Measurements from ENCODE around the gene PCP4.
A peak's percentile ranks its signal among the peaks of the same experiment; 100 is the strongest.

Gene PCP4

DNA sequence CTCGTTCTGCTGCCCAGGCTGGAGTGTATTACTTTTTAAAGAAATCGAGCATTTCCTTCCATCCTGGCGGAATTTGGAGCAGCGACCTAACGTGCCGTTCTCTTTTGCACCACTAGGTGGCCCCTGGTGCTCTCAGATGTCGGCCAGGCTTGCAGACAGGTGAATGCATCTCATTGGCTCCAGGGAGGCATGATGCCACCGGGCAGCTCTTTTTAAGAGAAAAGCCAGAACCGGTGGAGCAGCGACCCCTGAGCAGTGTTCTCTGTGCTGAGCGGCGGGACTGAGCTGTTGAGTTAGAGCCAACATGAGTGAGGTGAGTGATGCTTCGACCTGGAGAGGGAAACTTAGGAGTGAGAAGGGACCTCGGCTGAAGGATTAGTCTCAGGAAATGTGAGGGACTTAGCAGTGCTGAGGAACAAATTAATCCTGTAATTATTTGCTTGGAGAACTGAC lies at the start of gene PCP4:
TSS of gene PCP4 (plus strand) at position 241 of the 453 bp plus-strand sequence. CDS start at position 305, 64 bp downstream.
- peak; percentile 96 for DNase-seq

- no peak for DNase-seq
Measured at GRCh38 chr21:39818557-39818956, 48.7 kb upstream of the PCP4 start.

- DNase-seq: no peak
Measured at GRCh38 chr21:39822042-39822441, 45.2 kb upstream of the PCP4 start.

- no peak for DNase-seq
Measured at GRCh38 chr21:39825250-39825649, 42.0 kb upstream of the PCP4 start.

- no peak for DNase-seq
Measured at GRCh38 chr21:39834543-39834942, 32.7 kb upstream of the PCP4 start.

- no peak for DNase-seq
Measured at GRCh38 chr21:39837861-39838359, 29.3 kb upstream of the PCP4 start.

DNA sequence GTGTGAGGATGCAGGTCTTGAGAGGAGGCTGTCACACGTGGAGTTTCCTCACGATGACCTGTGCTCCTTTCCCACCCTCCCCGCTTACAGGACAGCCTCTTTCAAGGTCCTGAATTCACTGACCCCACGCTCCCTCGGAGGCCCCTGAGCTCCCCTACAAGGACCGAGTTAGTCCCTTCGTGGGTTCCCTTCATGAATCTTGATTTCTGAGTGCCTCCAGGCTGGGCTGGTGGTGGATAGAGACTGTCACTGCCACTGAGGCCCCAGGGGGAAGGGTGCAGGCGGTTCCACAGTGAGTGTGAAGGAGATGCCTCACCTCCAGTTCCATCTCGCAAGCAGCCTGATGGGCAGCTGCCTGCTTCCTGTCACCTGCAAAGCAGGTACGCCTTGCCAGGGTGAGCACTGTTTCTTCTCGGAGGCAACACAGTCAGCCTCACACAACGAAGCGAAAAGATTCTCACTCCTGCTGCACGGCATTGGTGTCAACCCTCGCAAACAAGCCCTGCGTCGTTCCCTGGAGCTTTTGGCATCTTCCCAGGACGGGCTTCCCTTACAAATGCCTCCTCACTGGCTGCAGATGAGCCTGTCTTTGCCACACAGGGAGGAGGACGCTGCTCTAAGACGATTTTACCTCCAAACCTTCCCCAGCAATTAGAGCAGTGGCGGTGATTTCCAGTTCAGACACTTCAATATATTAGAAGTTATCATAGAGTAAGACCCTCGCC lies 26.7 kb upstream of the PCP4 start:
- no peak for DNase-seq

DNA sequence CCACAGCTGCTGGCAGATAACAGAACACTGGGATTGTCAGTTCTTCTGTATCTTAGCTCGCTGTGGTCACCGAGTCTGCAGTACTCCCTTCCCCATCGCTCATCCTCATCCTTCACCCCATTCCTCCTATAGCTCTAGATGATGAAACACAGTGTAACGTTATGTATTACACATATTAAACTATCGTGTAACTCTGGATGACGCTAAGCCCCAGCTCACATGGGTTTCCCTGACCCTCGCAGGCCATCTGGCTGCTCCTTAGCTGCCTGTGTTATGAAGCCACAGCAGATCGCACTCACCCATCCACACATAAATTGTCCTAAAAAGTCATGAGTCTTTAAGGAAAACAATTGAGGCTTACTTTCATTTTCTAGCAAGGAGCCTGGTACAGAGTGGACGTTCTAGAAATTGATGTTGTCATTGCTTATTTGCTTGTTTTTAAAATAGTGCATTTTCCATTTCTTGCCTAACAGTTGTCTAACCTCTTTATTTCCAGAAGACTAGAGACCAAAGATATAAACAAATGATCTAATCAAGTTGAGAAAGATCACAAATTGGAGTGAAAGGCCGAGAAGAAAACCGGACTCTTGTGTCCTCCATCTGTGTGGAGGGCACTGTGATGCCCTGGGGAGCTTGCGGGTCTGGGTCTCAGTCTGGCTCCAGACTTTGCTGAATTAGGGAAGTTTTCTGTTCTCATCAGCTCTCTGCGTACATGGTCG lies 24.3 kb upstream of the PCP4 start:
- no peak for DNase-seq

GRCh38 chr21:39843483-39843882 lies 23.8 kb upstream of the PCP4 start:
- DNase-seq: no peak

GRCh38 chr21:39843916-39844315 lies 23.3 kb upstream of the PCP4 start:
- no peak for DNase-seq

- no peak for DNase-seq
Measured at GRCh38 chr21:39845571-39846130, 21.6 kb upstream of the PCP4 start.

DNA sequence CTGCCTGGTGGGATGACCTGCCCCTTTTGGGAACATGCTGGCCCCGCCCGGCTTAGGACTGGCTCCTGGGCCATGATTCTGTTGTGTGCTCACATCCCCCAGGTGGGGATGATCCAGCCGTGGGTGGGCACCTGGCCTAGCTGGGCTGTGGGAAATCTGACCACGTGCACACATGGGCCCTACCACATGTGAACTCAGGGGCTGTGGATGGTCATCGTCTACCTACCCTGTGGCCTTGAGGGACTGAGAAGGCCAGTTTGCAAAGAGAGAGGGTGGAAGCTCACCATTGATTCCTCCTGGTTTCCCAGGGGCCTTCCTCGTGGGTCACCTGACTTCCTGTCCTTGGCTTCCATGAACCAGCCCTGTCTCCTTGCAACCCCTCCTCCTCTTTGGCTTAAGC lies 19.4 kb upstream of the PCP4 start:
- DNase-seq: no peak

- no peak for DNase-seq
Measured at GRCh38 chr21:39849014-39849655, 18.1 kb upstream of the PCP4 start.

GRCh38 chr21:39850333-39850732 lies 16.9 kb upstream of the PCP4 start:
- DNase-seq: peak; percentile 26

DNA sequence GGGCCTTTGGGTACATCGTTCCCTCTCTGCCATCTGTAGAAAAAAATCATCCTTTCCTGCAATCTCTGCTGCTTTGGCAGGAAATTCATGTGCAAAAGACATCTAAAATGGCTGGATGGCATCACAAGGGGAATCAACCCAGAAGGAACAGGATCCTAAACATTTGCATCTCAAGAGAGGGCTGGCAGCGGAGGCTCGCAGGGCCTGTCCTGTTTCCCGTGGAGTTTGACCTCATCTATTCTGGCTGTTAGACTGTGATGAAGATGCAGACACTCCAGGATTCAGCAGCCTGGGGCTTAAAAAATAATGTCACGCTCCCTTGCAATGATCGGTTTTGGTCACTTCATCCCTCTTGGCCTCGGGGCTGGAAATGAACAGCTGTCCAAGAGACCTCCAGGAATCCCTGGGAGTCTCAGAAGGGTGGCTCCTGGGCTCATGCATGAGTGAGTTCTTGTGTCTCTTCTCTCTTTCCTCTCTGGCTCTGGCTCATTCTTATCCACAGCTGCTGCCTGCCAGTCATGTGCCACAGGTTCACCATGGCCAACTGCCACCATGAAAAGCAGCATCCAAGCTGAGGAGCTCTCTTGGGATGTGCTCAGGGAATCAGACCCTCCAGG lies 16.1 kb upstream of the PCP4 start:
- DNase-seq: no peak

DNA sequence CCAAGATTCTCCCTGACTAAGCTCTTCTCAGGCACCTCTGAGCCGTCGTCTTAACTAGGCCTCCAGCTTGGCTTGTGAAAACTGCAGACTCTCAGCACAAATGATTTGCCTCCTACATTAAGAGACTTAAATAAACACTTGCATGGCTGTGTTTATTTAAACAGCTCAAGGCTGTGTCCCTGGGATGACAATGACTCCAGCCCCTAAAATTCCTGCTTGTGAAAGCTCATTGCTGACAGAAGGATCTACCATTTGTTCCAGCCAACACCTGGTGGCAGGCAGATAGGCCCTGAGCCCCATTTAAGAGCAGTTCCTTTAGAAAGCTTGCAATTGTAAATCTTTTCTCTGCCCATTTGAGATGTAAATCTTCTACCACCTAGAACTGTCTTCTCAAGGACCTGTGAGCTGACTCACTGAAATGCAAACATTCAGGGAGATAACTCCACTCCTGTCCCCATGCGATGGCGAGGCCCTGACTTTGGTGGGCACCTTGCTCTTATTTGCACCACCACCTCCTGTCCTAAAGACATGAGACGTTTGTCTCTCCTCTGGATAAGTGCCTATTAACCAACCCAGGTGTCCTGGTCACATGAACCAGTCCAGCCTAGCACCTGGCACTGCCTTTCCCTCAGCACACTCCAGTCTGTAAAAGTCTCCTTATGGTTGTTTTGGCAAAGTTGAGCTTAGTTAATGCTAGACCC lies 15.1 kb upstream of the PCP4 start:
- DNase-seq: peak; percentile 75

DNA sequence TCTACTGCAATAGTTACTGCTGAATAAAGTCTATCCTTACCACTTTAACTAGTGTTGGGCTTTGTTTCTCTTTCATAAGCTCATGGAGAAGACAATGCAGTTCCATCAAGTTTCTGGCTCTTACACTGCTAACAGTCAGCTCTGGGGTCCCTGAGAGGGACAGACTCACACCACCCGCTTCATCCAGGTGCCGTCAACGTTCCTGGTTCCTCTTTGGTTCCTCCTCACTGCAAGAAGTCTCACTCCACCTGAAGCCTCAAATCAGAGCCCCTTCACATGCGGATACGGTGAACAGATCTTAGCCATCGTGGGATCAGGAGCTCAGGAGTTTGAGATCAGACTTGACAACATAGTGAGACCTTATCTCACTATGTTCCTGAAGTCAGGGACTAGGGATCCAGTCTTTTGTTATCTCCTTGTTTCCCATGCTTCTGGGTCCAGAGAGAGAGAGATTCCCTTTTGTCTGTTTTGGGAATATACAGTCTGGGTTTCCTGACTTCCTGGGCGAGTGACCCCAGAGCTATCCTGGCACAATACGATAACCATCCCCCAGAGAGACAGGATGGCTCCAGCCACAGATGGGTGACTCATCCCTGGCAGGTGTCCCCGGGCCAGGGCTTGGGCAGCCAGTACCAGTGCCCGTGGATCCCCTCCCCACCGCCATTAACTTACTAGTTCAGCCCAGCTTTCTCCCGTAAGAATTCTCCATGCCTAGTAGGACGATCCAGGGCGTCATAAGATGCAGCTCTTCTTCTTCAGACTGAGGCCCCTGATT lies 14.3 kb upstream of the PCP4 start:
- no peak for DNase-seq

GRCh38 chr21:39854572-39854971 lies 12.7 kb upstream of the PCP4 start:
- DNase-seq: no peak

DNA sequence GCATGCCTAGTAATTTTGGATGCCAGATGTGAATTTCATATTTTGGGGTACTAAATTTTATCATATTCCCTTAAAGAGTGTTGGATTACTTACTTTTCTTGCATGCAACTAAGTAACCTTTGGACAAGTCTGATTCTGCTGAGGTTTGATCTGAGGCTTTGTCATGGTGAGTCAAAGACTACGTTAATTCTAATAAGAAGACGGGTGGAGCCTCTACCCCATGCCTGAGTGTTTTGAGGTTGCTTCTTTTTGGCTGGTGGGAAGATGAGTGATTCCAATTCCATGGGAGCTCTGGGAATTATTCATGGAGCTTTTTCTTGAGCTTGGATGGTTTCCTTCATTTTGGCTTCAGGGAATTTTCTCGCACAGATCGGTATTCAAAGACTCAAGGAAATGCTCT lies 11.6 kb upstream of the PCP4 start:
- DNase-seq: no peak

DNA sequence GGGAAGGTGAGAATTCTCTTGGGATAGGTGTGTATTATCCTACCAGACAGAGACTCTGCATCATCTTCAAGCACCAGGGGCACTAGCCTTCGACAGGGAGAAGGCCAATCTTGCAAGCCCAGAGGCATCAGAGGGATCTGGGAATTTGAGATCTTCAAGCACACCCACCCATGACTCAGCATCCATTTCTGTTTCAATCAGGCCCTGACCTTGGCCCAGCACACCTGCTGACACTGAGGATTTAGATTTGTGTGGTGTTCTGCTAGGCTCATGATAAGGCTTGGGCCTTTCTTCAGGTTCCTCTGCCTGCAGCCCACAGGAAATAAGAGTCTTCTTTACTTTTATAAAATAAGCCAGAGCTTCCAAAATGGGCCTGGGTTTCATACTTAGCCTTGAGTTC lies 6.6 kb upstream of the PCP4 start:
- no peak for DNase-seq

GRCh38 chr21:39863111-39863510 lies 4.1 kb upstream of the PCP4 start:
- DNase-seq: peak; percentile 93

- no peak for DNase-seq
Measured at GRCh38 chr21:39866093-39866492, 1.1 kb upstream of the PCP4 start.
